Progenitor cell of endocrine pancreas (in vitro differentiated cells): ENCODE measurements around the gene TMEM269. TPM values are rescaled to one million over a fixed set of nuclear protein-coding genes. Genes with fewer than 3 reads are reported as not detected.

Source experiments
- DNase-seq: peaks from one replicate; pipeline ENCODE4 v3.0.0; 2021; ENCODE audit warnings: low spot score; ENCODE audit not compliant: unreplicated experiment
- H3K27ac Mint-ChIP-seq: 2 replicates; pipeline ENCODE4 v1.8.0; 2021; ENCODE audit warnings: mild to moderate bottlenecking, moderate library complexity, mixed read lengths
- H3K27me3 Mint-ChIP-seq: 2 replicates; pipeline ENCODE4 v1.8.0; 2021; ENCODE audit warnings: mixed read lengths
- H3K36me3 Mint-ChIP-seq: 2 replicates; pipeline ENCODE4 v1.8.0; 2022; ENCODE audit warnings: mixed read lengths; ENCODE audit not compliant: insufficient read depth
- H3K4me1 Mint-ChIP-seq: 2 replicates; pipeline ENCODE4 v1.8.0; 2021; ENCODE audit warnings: low read depth, mixed read lengths
- H3K4me3 Mint-ChIP-seq: 2 replicates; pipeline ENCODE4 v1.8.0; 2021; ENCODE audit warnings: low read depth, mild to moderate bottlenecking, moderate library complexity, mixed read lengths
- H3K9me3 Mint-ChIP-seq: 2 replicates; pipeline ENCODE4 v1.8.0; 2021; ENCODE audit warnings: low read depth, mixed read lengths
- CTCF ChIP-seq: fragments of 200-600 bp; sonication (generic); IDR thresholded peaks from one replicate; pipeline ENCODE4 v1.5.0; 2021; ENCODE audit warnings: antibody characterized with exemption, mild to moderate bottlenecking; ENCODE audit not compliant: unreplicated experiment
- total RNA-seq: library from RNA; stranded (reverse); gene quantifications from 2 replicates; pipeline ENCODE4 v1.2.1, GENCODE V29; 2021

TMEM269 gene
- total RNA-seq, 1 donor from 2014 or later, result 0.48 TPM

- H3K4me3 Mint-ChIP-seq, result no peak overlapping the region
- H3K27ac Mint-ChIP-seq, result peak overlapping the region; percentile 62
- H3K9me3 Mint-ChIP-seq, result peaks cover 4% of the 10 kb centered on the region
- H3K27me3 Mint-ChIP-seq, result no peaks in the 10 kb centered on the region
- H3K36me3 Mint-ChIP-seq, result peaks cover 36% of the 10 kb centered on the region
- peak; percentile 58 for TF ChIP-seq CTCF
- DNase-seq, result no peak
- no peaks in the 10 kb centered on the region for H3K4me1 Mint-ChIP-seq
Observed at GRCh38 chr1:42756956-42757891, 27.6 kb upstream of the TMEM269 start.

- H3K4me3 Mint-ChIP-seq, result no peak overlapping the region
- H3K36me3 Mint-ChIP-seq, result peaks cover 29% of the 10 kb centered on the region
- H3K9me3 Mint-ChIP-seq, result no peaks in the 10 kb centered on the region
- no peaks in the 10 kb centered on the region for H3K27me3 Mint-ChIP-seq
- H3K27ac Mint-ChIP-seq, result no peak overlapping the region
- no peaks in the 10 kb centered on the region for H3K4me1 Mint-ChIP-seq
- TF ChIP-seq CTCF, result no peak
- no peak for DNase-seq
Observed at GRCh38 chr1:42757892-42758275, 26.9 kb upstream of the TMEM269 start.

- Mint-ChIP-seq H3K27me3 (no peaks in the 10 kb centered on the region), H3K36me3 (peaks cover 23% of the 10 kb centered on the region), H3K9me3 (no peaks in the 10 kb centered on the region), H3K4me3 (no peak overlapping the region), H3K27ac (no peak overlapping the region), H3K4me1 (no peaks in the 10 kb centered on the region)
- DNase-seq, result no peak
- no peak for TF ChIP-seq CTCF
Observed at GRCh38 chr1:42758641-42759040, 26.1 kb upstream of the TMEM269 start.

- no peak overlapping the region for H3K4me3 Mint-ChIP-seq
- no peaks in the 10 kb centered on the region for H3K4me1 Mint-ChIP-seq
- no peaks in the 10 kb centered on the region for H3K9me3 Mint-ChIP-seq
- no peak overlapping the region for H3K27ac Mint-ChIP-seq
- TF ChIP-seq CTCF, result no peak
- H3K27me3 Mint-ChIP-seq, result no peaks in the 10 kb centered on the region
- H3K36me3 Mint-ChIP-seq, result peaks cover 19% of the 10 kb centered on the region
- no peak for DNase-seq
Observed at GRCh38 chr1:42759114-42759513, 25.7 kb upstream of the TMEM269 start.

GRCh38 chr1:42761567-42761966 is 23.2 kb upstream of the TMEM269 start:
- Mint-ChIP-seq H3K27me3 (no peaks in the 10 kb centered on the region), H3K4me1 (no peaks in the 10 kb centered on the region), H3K9me3 (no peaks in the 10 kb centered on the region), H3K27ac (no peak overlapping the region), H3K4me3 (no peak overlapping the region), H3K36me3 (peaks cover 6% of the 10 kb centered on the region)
- DNase-seq, result no peak
- TF ChIP-seq CTCF, result no peak
